ENCODE data around the gene PHF2. TPM values are rescaled to one million over a fixed set of nuclear protein-coding genes. Genes with fewer than 3 reads are reported as not detected.

Gene PHF2
- total RNA-seq, 1 donor from 2014 or later: 22.9 TPM

- peaks cover 2% of the 10 kb centered on the region for H3K9me3 Mint-ChIP-seq (ENCODE audit: unreplicated experiment)
- H3K4me1 Mint-ChIP-seq (ENCODE audit: low read depth, unreplicated experiment): no peaks in the 10 kb centered on the region
- no peaks in the 10 kb centered on the region for H3K36me3 Mint-ChIP-seq (ENCODE audit: unreplicated experiment)
- DNase-seq: no peak
- no peak for TF ChIP-seq CTCF (IDR thresholded peaks at IDR 0.05; ENCODE audit: partially characterized antibody, unreplicated experiment)
- no peak overlapping the region for H3K27ac Mint-ChIP-seq (ENCODE audit: unreplicated experiment)
- no peaks in the 10 kb centered on the region for H3K27me3 Mint-ChIP-seq (ENCODE audit: unreplicated experiment)
- no peak overlapping the region for H3K4me3 Mint-ChIP-seq (ENCODE audit: unreplicated experiment)
Measured at GRCh38 chr9:93702261-93702660, 125.9 kb downstream of the PHF2 start.

GRCh38 chr9:93708289-93708986 lies 132.1 kb downstream of the PHF2 start:
- no peak overlapping the region for H3K27ac Mint-ChIP-seq (ENCODE audit: unreplicated experiment)
- no peaks in the 10 kb centered on the region for H3K9me3 Mint-ChIP-seq (ENCODE audit: unreplicated experiment)
- no peaks in the 10 kb centered on the region for H3K27me3 Mint-ChIP-seq (ENCODE audit: unreplicated experiment)
- TF ChIP-seq CTCF (IDR thresholded peaks at IDR 0.05; ENCODE audit: partially characterized antibody, unreplicated experiment): no peak
- no peaks in the 10 kb centered on the region for H3K4me1 Mint-ChIP-seq (ENCODE audit: low read depth, unreplicated experiment)
- H3K36me3 Mint-ChIP-seq (ENCODE audit: unreplicated experiment): no peaks in the 10 kb centered on the region
- no peak for DNase-seq
- no peak overlapping the region for H3K4me3 Mint-ChIP-seq (ENCODE audit: unreplicated experiment)

DNA sequence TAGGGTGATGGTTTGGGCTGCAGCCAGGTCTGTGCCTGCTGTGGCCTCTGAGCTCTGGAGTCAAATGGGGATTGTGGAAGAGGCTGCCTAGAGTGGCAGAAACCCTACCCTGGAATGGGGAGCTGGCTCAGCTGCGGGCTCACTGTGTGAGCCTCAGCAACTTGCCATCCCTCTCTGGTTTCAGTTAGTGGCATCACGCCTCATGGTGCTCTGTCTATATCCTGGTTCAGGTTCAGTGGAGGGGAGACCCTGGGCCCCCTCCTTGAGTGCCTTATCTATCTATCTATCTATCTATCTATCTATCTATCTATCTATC lies 132.6 kb downstream of the PHF2 start:
- H3K4me1 Mint-ChIP-seq (ENCODE audit: low read depth, unreplicated experiment): no peaks in the 10 kb centered on the region
- no peak for DNase-seq
- H3K9me3 Mint-ChIP-seq (ENCODE audit: unreplicated experiment): no peaks in the 10 kb centered on the region
- no peak for TF ChIP-seq CTCF (IDR thresholded peaks at IDR 0.05; ENCODE audit: partially characterized antibody, unreplicated experiment)
- H3K36me3 Mint-ChIP-seq (ENCODE audit: unreplicated experiment): no peaks in the 10 kb centered on the region
- H3K4me3 Mint-ChIP-seq (ENCODE audit: unreplicated experiment): no peak overlapping the region
- H3K27ac Mint-ChIP-seq (ENCODE audit: unreplicated experiment): no peak overlapping the region
- H3K27me3 Mint-ChIP-seq (ENCODE audit: unreplicated experiment): no peaks in the 10 kb centered on the region

DNA sequence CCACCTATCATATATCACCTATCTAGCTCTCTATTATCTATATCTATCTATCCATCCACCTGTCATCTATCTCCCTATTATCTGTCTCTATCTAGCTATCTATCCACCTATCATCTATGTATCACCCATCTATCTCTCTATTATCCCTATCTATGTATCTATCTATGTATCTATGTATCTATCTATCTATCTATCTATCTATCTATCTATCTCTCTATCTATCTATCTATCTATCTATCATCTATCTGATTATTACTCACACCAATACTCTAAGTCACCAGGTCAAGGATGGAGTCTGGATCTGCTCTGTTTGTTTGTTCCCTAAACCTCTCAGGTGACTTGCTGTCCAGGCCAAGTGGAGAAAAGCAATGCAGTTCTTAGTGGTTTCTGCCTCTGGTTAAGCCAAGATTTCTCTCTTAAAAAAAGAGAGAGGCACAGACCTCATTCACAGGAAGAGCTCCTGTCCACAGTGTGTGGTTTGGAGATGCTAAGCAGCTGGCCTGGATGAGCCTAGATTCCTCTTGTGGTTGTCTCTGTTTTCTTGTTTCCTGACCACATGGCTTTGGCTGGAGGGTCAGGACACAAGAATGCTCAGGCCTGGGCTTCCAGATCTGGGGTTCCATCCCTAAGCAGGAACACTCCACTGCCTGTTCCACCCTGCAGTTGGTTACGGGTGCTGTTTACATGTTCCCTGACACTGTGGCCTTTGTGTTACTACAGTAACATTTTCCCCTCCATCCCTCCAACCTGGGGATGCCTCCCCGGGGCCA lies 133.4 kb downstream of the PHF2 start:
- Mint-ChIP-seq H3K27me3 (ENCODE audit: unreplicated experiment) (no peaks in the 10 kb centered on the region), H3K36me3 (ENCODE audit: unreplicated experiment) (peaks cover 2% of the 10 kb centered on the region), H3K9me3 (ENCODE audit: unreplicated experiment) (no peaks in the 10 kb centered on the region), H3K27ac (ENCODE audit: unreplicated experiment) (no peak overlapping the region), H3K4me1 (ENCODE audit: low read depth, unreplicated experiment) (no peaks in the 10 kb centered on the region), H3K4me3 (ENCODE audit: unreplicated experiment) (no peak overlapping the region)
- TF ChIP-seq CTCF (IDR thresholded peaks at IDR 0.05; ENCODE audit: partially characterized antibody, unreplicated experiment): no peak
- DNase-seq: no peak

- DNase-seq: no peak
- peaks cover 7% of the 10 kb centered on the region for H3K36me3 Mint-ChIP-seq (ENCODE audit: unreplicated experiment)
- no peaks in the 10 kb centered on the region for H3K9me3 Mint-ChIP-seq (ENCODE audit: unreplicated experiment)
- no peaks in the 10 kb centered on the region for H3K27me3 Mint-ChIP-seq (ENCODE audit: unreplicated experiment)
- no peaks in the 10 kb centered on the region for H3K4me1 Mint-ChIP-seq (ENCODE audit: low read depth, unreplicated experiment)
- no peak for TF ChIP-seq CTCF (IDR thresholded peaks at IDR 0.05; ENCODE audit: partially characterized antibody, unreplicated experiment)
- H3K27ac Mint-ChIP-seq (ENCODE audit: unreplicated experiment): no peak overlapping the region
- no peak overlapping the region for H3K4me3 Mint-ChIP-seq (ENCODE audit: unreplicated experiment)
Measured at GRCh38 chr9:93710370-93710723, 134.0 kb downstream of the PHF2 start.
